Left renal cortex interstitium (tissue), 4 donors: ENCODE measurements around the gene PDE2A. TPM values are rescaled to one million over a fixed set of nuclear protein-coding genes. Genes with fewer than 3 reads are reported as not detected.
A peak's percentile ranks its signal among the peaks of the same experiment; 100 is the strongest.

Experiments
- DNase-seq, 4 donors: peaks; one replicate each; pipeline ENCODE4 v3.0.0-alpha.2; 2013; ENCODE audit warnings: low read depth in 4 of 4, low spot score in 2 of 4, missing footprints in 1 of 4
- polyA plus RNA-seq, 4 donors: library from polyadenylated mRNA; unstranded; fragments of 120-200 nt; gene quantifications; one replicate each; pipeline ENCODE4 v1.2.1, GENCODE V29; 2013; ENCODE audit not compliant: insufficient read length in 4 of 4

Gene PDE2A
- polyA plus RNA-seq = 10 to 100 TPM; 12.7 to 16.5 (median 13.4) TPM

DNA sequence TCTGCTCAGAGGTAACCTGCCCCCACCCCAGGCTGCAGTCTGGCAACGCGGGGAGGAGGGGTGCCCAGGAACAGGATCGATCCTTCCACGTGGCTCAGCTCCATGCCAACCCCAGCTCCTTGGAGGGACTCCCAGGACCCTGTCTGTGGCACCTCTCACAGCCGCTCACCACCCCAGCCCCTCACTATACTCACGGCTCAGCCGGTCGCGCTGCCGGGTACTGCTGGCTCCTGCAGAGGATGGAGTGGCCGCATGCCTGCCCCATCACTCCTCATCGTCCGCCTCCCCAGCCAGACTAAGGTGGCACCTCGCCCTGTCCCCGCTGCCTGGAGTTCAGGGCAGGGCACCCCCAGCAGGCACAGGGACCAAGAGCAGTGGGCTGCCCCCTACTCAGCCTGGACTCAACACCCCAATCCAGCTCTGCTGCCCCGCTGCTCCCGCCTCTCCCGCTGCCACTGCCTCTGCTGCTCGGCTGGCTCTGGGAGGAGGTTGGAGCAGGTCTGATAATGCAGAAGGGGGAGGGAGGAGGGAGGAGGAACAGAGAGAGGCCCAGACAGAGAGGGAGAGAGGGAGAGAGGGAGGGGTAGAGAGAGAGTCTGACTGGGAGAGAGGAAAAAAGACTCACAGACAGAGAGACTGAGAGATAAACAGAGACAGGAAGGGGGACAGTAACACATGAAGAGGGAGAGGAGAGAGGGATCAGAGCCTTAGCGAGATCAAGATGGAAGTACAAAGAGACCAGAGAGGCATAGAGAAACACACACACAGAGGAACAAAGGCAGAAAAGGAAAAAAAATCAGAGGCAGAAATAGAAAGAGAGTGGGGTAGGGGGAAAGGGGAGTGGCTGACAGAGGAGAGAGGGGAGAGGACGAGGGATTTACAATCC is at the start of gene PDE2A:
Gene PDE2A, minus strand, starts transcription at position 480 of the 886 bp plus-strand sequence. Its CDS starts 215 bp downstream, at position 265.
- DNase-seq = no peak

DNA sequence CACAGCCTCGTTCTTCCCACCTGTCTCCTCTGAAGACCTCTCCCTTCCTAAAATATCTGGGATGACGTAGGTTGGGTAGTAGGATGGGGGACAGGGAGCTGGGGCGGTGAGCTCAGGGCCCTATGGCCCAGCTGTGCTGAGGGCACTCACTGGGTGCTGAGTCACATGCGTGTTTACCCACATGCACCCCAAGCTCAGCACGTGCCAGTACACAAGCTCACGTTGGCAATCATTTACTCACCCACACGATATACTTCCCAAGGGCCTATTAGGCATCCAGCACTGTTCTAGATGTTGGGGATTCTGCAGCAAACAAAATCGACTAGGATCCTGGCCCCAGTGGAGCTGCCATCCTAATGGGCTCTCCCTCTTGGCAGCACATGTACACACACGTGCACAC is 49.3 kb upstream of the PDE2A start:
- DNase-seq = no peak

DNA sequence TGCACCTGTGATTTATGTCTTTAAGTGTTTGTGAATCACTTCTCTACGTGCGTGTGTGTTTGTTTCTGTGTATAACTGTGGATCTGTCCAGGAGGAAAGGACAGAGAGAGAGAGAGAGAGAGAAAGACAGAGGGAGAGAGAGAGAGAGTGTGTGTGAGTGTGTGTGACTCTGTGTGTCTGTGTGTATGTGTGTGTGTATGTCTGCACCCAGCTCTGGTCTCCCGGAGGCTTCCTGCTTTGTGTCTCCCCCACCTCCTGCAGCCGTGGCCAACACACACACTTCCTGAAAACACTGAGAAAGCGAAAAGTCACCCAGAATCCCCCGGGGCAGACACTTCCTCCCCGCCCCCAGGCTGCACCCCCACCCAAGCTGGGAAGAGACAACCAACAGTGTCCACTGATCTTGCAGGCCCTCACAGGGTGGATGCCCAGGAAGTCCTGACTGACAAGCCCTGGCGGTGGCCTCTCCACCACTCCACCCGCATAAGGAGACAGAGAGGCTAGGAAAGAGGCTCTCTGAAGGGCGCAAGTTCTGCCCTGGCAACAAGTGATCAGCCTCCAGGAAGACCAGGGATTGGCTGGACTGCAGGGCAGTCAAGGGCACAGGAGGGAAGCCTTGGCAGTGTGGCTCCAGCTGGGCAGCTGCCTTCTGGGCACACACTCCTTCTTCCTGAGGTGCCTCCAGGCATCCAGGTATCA is 48.0 kb upstream of the PDE2A start:
- DNase-seq = peak in 3 of 4 donors; percentile 84 to 93 (median 88)

DNA sequence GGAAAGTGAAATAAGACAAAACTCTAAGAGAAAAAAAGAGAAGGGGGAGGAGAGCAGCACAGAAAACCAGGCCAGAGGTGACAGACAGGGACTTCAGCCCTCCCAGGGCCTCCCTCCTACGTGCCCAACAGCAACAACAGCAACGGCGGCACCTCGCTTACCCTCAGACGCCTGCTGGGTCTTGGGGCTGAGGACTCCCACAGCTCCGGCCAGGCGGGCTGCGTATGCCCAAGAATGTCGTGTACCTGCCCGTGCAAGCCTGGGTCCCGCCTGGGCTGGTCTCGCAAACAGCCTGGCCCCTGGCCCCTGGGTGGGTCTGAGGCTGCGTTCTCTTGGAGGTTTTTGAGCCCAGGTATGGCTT is 47.4 kb upstream of the PDE2A start:
- no peak for DNase-seq

DNA sequence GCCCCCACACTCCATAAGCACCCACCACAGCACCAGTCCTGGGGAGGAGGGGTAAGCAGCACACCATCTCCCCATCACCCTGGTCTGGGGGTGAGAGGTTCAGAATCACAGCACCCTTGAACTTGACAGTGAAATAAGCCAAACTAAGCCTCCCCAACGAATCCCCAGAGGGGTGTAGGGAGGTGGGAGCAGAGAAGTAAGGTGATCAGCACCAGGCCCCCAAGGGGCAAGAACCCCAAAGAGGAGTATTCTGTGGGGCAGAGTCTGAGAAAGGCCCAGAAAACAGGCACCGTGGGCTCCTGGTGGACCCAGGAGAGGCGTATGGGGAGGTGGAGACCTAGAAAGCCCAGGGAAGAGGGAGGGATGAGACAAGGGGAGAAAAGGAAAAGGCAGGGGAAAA is 47.1 kb upstream of the PDE2A start:
- no peak for DNase-seq

DNA sequence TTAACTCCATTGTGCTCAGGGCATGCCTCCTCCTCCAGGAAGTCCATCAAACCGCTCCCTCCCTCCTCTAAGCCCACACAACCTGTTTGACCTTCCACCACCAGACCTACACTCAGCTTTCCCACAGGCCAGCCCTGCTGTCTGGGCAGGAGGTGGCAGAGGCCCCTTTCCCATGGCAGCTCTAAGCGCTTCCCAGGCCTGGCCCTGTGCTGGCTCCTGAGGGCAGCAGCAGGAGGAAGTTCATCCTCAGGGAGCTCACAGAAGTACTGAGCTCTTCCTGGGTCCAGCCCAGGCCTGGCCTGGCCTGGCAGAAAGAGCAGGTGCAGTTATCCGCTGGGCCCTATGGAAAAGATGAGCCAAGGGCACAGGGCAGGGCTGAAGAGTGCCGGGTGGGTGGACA is 46.6 kb upstream of the PDE2A start:
- no peak for DNase-seq

DNA sequence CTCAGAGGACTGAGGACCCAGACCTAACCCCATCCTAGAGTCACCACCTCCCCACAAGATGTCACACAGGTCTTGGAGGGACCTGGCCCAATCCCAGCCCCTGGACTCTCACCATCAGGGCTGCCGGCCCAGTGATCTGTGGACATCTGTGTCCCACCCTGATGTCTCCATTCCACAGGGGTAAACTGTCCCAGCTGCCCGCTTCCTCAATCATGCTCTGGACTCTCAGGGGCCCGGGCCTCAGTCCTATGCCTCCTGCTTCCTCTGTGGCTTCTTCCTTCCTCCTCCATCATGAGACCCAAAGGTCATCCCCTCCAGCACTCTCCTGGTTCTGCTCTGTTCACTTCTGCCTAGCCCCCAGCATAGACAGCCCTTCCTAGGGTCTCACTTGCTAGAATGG is 45.8 kb upstream of the PDE2A start:
- no peak for DNase-seq

DNA sequence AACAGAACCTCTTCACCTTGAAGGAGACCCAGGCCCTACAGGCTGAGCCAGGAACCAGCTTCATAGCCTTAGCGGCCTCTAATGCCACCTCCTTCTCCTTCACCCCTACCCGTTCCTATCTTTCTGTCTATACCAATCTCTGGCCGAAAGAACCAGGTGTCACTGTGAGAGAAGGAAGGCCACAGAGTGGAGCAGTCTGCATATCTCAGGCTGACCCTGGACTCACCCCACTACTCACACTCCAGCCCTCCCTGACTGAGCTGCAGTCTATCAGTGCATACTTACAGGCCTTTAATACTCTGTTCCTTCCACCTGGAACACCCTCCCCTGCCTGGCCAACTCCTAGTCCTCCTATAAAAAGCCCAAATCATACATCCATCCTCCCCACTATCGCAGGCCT is 45.3 kb upstream of the PDE2A start:
- DNase-seq = no peak

DNA sequence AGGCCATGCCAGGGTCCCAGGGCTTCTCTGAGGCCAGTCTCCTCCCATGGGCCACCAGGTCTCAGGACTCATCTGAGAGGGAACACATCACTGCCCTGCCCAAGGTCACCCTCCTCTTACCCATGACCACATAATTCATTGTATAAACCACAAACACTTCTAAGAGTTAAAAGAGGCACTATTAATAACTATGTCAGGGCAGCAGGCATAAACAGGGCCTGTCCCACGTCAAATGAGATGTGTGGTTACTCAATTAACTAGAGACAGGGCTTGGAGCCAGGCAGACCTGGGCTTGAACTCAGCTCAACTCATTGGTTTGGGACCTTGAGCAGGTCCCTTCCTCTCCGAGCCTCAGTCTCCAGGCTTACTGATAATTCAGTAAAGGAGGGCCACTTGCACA is 44.9 kb upstream of the PDE2A start:
- DNase-seq = no peak

DNA sequence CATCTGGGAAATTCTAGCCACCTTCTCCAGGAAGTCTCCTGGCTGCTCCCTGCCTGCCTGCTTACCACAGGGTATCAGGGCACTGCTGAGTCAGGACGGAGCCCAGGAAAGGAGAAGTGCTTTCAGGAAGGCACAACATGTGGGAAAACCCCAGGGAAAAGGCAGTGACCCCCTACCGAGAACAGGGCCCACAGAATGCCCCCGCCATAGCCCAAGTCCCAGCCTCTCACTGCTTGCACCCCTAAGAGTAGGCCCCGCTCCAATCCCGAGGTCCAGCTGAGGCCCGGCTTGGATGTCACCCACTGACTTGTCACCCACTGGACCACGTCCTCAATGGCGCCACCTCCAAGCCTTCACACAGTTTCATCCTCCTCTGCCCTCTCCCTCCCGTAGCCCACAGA is 43.9 kb upstream of the PDE2A start:
- no peak for DNase-seq

DNA sequence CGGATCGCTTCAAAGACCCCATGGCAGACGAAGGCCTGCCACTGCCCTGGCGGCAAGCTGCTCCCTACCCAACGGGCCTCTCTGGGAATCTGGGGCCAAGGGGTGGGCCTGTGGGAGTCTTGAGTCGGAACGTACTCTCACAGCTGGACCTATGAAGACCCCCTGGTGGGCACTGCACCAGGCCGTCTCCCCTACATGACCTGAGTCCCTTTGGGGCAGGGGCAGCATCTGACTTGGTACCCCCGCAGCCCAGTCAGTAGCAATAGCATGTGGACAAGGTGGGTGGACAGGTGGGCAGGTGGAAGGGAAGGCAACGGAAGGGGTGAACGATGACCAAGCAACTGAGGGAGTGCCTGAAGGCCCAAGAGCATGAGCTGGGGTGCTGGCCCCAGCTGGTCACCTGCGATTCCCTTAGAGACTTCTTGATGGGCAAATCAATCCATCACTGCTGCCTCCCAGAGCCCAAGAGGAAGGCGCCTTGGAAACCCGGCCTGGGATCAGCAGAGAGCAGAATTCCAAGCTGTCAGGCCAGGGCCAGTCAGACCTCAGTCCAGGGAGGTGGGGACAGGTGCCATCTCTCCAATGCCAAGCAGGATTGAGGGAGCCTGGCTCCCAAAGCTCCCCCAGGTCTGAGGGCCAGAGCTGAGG is 42.7 kb upstream of the PDE2A start:
- DNase-seq = no peak

DNA sequence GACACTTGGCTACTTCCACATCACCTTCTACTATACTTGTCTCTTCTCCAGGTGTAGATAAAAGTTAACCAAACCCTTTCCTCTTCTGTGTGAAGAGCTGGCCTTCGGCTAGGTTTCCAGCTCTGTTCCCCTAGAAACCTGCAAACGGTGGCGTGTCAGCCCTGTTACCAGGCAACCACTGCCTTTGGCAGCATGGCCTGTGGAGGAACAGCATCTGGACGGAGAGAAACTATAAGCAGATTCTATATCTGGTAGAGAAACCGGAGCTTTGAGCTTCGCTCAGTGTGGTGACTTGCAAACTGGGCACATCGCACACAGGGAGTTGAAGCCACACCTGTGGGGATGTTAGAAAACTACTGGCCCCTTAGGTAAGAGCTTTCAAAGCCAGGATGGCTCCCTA is 42.1 kb upstream of the PDE2A start:
- DNase-seq = no peak

DNA sequence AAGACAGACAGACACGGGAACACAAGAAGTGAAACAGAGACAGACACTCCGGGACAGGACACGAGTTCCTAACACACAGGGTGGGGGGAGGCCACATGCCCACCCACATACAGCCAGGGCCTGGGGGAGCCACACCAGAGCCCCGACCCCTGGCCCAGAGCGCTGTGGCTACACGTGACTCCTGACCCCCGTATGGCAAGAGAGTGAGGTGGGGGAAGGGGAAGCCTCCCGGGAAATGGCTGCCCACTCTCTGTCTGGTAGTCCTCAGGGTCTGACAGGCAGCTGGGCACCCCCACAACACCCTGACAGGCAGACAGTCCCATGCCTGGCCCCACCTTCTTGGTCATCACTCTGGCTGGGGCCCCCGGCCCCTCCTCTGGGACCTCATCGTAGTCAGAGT is 38.6 kb upstream of the PDE2A start:
- no peak for DNase-seq

DNA sequence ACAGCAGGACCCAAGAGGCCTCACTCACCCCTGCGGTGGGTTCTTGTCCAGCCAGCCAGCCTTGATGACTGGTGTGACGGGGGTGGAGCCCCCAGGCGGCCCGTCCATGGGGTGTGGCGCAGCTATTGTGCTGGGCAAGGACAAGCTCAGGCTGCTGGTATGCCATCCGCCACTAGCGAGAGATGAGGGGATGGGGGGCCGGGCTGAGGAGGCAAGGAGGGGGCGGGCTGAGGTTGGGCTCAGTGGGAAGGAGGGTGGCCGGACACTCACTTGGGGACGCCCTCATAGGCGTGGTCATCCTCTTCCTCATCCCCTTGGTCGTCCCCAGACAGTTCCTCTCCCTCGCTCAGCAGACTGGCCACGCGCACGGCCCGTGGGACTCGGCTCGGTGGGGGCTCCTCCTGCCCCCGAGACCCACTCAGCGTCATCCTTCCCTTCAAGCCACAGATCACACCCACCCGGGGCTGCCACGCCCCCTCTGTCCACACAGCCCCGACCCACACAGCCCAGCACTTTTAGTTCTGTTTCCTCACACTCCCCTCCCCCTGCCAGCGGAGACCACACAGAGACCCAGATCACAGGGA is 38.0 kb upstream of the PDE2A start:
- DNase-seq = no peak

DNA sequence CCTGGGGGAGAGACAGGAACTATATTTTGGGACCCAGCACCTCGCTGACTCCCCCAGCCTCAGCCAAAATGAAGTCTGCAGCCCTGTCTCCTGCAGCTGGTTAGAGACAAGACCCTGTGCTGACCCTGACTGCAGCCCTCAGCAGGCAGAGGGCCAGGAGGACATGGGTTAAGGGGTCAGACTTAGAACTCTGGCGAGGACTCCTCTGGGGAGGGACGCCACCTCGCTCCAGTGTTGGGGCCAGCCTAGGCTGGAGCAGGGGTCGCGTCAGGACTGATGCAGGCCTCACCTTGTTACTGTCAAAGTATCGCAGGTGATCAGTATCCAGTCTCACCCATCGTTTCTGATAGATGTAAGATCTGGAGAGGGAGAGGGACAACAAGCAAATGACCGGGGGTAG is 36.9 kb upstream of the PDE2A start:
- DNase-seq = no peak

DNA sequence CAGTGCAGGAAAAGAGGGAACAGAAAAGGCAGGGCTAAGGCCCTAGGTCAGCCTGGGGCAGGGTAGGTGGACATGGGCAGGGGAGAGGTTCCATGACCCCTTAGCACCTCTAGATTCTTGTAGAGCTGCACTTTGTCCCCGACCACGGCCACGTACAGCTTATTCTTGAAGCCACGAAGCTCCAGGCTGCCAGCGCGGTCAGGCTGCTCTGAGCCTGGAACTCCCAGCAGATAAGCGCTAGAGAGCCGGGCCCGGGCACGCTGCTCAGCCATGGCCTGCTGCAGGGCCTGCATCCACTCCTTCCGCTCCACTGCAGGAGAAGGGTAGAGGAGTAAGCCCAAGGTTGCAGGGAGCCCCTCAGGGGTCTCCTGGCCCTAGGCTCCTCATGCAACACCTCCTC is 36.1 kb upstream of the PDE2A start:
- no peak for DNase-seq

DNA sequence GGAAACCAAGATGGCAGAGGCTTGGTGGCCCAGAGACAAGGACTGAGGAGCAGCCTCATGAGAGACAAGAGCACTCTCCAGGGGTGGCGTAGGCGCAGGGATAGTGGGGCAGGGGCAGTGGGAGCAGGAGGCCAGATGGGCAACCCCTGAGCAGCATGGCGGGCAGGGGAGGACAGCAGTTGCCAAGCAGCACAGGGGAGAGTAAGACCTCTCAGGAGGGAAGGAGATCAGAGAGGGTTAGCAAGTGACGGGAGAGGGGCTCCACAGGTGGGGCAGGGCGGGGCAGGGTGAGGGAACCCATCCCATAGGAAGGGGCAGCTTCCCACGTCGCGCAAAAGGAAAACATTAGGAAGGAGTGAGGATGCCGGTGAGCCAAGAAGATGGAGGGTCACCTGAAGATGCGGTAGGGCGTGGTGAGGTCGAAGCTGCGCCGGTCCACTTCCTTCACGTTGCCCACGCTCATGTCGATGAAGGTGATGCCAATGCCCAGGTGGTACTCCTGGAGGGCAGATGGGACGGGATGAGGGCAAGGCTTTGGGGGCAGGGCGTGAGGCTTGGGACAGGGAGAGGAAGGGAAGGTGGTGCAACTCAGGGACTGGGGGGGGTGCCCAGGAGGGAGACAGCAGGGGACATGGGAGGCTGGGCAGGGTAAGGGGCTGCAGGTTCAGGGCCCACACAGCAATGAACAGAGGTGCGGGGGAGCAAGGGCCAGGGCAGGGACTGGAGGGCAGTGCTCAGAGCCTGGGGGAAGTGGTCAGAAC is 35.4 kb upstream of the PDE2A start:
- DNase-seq = no peak

DNA sequence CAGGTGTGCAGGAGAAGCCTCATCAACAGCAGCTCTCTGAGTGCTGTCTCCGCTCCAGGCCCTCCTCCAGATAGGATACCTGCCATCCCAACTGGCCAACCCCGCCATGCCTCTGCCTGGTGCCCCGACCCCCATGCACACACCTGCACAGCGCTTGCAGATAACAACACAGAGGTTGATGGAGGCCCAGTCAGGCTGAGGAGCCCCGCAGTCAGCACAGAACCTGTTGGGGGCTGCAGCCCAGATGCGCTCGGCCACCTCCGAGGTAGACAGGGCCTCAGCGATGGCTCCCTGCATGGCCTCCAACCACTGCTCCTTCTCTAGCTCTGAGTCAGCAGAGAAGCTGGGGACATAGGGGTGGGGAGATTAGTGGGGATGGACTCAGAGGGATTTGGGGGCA is 32.8 kb upstream of the PDE2A start:
- DNase-seq = no peak

DNA sequence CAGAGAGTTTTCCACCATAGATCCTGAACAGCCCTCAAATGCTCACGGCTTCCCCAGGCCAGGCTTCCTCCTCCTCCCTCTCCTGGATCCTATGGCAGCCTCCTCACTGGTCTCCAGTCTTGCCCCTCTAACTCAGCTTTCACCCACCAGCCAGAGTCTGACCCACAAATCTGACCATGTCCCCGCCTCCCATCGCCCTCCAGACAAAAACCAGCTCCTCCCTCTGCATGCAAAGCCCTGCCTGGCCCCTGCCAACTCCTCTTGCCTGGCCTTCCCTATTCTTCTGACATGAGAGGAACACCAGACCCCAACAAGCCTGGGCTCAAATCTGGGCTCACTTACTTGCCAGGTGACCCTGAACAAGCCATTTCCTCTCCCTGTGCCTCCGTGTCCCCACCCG is 32.4 kb upstream of the PDE2A start:
- no peak for DNase-seq
